ENCODE results near the gene LZTR1. TPM values are rescaled to one million over a fixed set of nuclear protein-coding genes. Genes with fewer than 3 reads are reported as not detected.

LZTR1 gene
- total RNA-seq, 1 donor from 2014 or later = 56.7 TPM

- H3K4me1 ChIP-seq = peaks cover 14% of the 10 kb centered on the region
- no peak overlapping the region for H3K4me3 ChIP-seq
- ATAC-seq = no peak
- no peak for TF ChIP-seq CTCF (IDR thresholded peaks at IDR 0.05)
- H3K9me3 ChIP-seq = no peaks in the 10 kb centered on the region
- no peak overlapping the region for H3K27ac ChIP-seq
- DNase-seq = no peak
- H3K27me3 ChIP-seq = peaks cover 14% of the 10 kb centered on the region
- intact Hi-C loops (cut with DNase I) = no loop called here
- H3K36me3 ChIP-seq = no peaks in the 10 kb centered on the region
These were observed 21.5 kb upstream of the LZTR1 start for GRCh38 chr22:20960609-20961008.

GRCh38 chr22:20962491-20962945 is 19.6 kb upstream of the LZTR1 start:
- peaks cover 14% of the 10 kb centered on the region for H3K27me3 ChIP-seq
- H3K9me3 ChIP-seq = no peaks in the 10 kb centered on the region
- intact Hi-C loops (cut with DNase I) = no loop called here
- ATAC-seq (no peak), DNase-seq (no peak)
- H3K4me1 ChIP-seq = peaks cover 8% of the 10 kb centered on the region
- H3K27ac ChIP-seq = no peak overlapping the region
- H3K4me3 ChIP-seq = no peak overlapping the region
- TF ChIP-seq CTCF (IDR thresholded peaks at IDR 0.05) = no peak
- H3K36me3 ChIP-seq = no peaks in the 10 kb centered on the region

- TF ChIP-seq CTCF (IDR thresholded peaks at IDR 0.05) = no peak
- intact Hi-C loops (cut with DNase I) = no loop called here
- Histone ChIP-seq H3K27ac (no peak overlapping the region), H3K4me3 (no peak overlapping the region), H3K36me3 (no peaks in the 10 kb centered on the region), H3K27me3 (peaks cover 14% of the 10 kb centered on the region), H3K9me3 (no peaks in the 10 kb centered on the region), H3K4me1 (peaks cover under 1% of the 10 kb centered on the region)
- DNase-seq (no peak), ATAC-seq (no peak)
These were observed 18.7 kb upstream of the LZTR1 start for GRCh38 chr22:20963201-20964052.

- H3K4me3 ChIP-seq = no peak overlapping the region
- TF ChIP-seq CTCF (IDR thresholded peaks at IDR 0.05) = no peak
These were observed 17.9 kb upstream of the LZTR1 start for GRCh38 chr22:20964090-20964798.

GRCh38 chr22:20964799-20965103 is 17.3 kb upstream of the LZTR1 start:
- no peaks in the 10 kb centered on the region for H3K4me1 ChIP-seq
- TF ChIP-seq CTCF (IDR thresholded peaks at IDR 0.05) = no peak
- intact Hi-C loops (cut with DNase I) = no loop called here
- no peak for ATAC-seq
- peaks cover 14% of the 10 kb centered on the region for H3K27me3 ChIP-seq
- H3K27ac ChIP-seq = no peak overlapping the region
- no peaks in the 10 kb centered on the region for H3K9me3 ChIP-seq
- no peaks in the 10 kb centered on the region for H3K36me3 ChIP-seq
- H3K4me3 ChIP-seq = no peak overlapping the region
- DNase-seq = no peak

More at GRCh38 chr22:20964090-20964798, 17.9 kb upstream of the LZTR1 start:
- ATAC-seq (no peak), DNase-seq (no peak)
- Histone ChIP-seq H3K27ac (no peak overlapping the region), H3K9me3 (no peaks in the 10 kb centered on the region), H3K27me3 (peaks cover 14% of the 10 kb centered on the region), H3K36me3 (no peaks in the 10 kb centered on the region), H3K4me1 (no peaks in the 10 kb centered on the region)
- intact Hi-C loops (cut with DNase I) = no loop called here
